HepG2 (cell line): ENCODE results near the gene SAMD14. TPM values are rescaled to one million over a fixed set of nuclear protein-coding genes. Genes with fewer than 3 reads are reported as not detected.

ENCODE experiments used
- ATF2 ChIP-seq: sonication (generic); formaldehyde crosslinking; IDR thresholded peaks from 2 replicates; pipeline ENCODE4 v1.4.0; 2020; ENCODE audit warnings: missing genetic modification reagents
- BRCA1 ChIP-seq: sonication (generic); formaldehyde crosslinking; IDR thresholded peaks from 2 replicates; pipeline ENCODE4 v1.4.0; 2020; ENCODE audit warnings: missing genetic modification reagents
- CBX5 ChIP-seq: sonication (generic); formaldehyde crosslinking; IDR thresholded peaks from 2 replicates; pipeline ENCODE4 v1.4.0; 2020; ENCODE audit warnings: missing genetic modification reagents, borderline replicate concordance
- LCORL ChIP-seq, 2 experiments: fragments of 450-650 bp in 1 of 2; sonication (generic) in 1 of 2; formaldehyde crosslinking in 1 of 2; IDR thresholded peaks; 2 replicates each; pipeline versions ENCODE4 v1.5.0 to v1.6.1; 2017 to 2020; ENCODE audit warnings: antibody characterized with exemption in 1 of 2, missing genetic modification reagents in 1 of 2
- MNT ChIP-seq: fragments of 450-650 bp; IDR thresholded peaks from 2 replicates; pipeline ENCODE4 v1.6.1; 2016
- NBN ChIP-seq: fragments of 450-650 bp; conservative IDR thresholded peaks from 2 replicates; pipeline ENCODE4 v1.6.1; 2017
- NCOR1 ChIP-seq: fragments of 200-600 bp; sonication (generic); IDR thresholded peaks from 2 replicates; pipeline ENCODE4 v1.7.0; 2017; ENCODE audit warnings: antibody characterized with exemption, low read length, borderline replicate concordance
- NFATC3 ChIP-seq: sonication (generic); formaldehyde crosslinking; IDR thresholded peaks from 2 replicates; pipeline ENCODE4 v1.5.1; 2020; ENCODE audit warnings: mild to moderate bottlenecking, missing genetic modification reagents
- NFKBIZ ChIP-seq: IDR thresholded peaks from 2 replicates; pipeline ENCODE4 v1.6.1; 2018; ENCODE audit warnings: missing genetic modification reagents, missing compliant biosample characterization
- PITX1 ChIP-seq: sonication (generic); formaldehyde crosslinking; IDR thresholded peaks from 2 replicates; pipeline ENCODE4 v1.5.1; 2020; ENCODE audit warnings: mild to moderate bottlenecking, missing genetic modification reagents
- POGZ ChIP-seq: sonication (generic); formaldehyde crosslinking; IDR thresholded peaks from 2 replicates; pipeline ENCODE4 v1.4.0; 2020; ENCODE audit warnings: mild to moderate bottlenecking, missing genetic modification reagents
- REPIN1 ChIP-seq: sonication (generic); formaldehyde crosslinking; IDR thresholded peaks from 2 replicates; pipeline ENCODE4 v1.8.0; 2022; ENCODE audit warnings: missing genetic modification reagents, low read depth, mild to moderate bottlenecking, borderline replicate concordance
- RXRA ChIP-seq: sonication (generic); formaldehyde crosslinking; IDR thresholded peaks from 2 replicates; pipeline ENCODE4 v1.5.1; 2020; ENCODE audit warnings: missing genetic modification reagents
- SIX4 ChIP-seq: sonication (generic); formaldehyde crosslinking; IDR thresholded peaks from 2 replicates; pipeline ENCODE4 v1.4.0; 2020; ENCODE audit warnings: missing genetic modification reagents
- SMAD3 ChIP-seq: sonication (generic); formaldehyde crosslinking; IDR thresholded peaks from 2 replicates; pipeline ENCODE4 v1.4.0; 2020; ENCODE audit warnings: missing genetic modification reagents
- THAP7 ChIP-seq: sonication (generic); formaldehyde crosslinking; IDR thresholded peaks from 2 replicates; pipeline ENCODE4 v1.8.1; 2023; ENCODE audit warnings: mild to moderate bottlenecking, missing genetic modification reagents
- TOPORS ChIP-seq: sonication (generic); formaldehyde crosslinking; IDR thresholded peaks from 2 replicates; pipeline ENCODE4 v1.8.0; 2023; ENCODE audit warnings: mild to moderate bottlenecking, missing genetic modification reagents
- ZNF280D ChIP-seq: sonication (generic); formaldehyde crosslinking; IDR thresholded peaks from 2 replicates; pipeline ENCODE4 v1.5.1; 2020; ENCODE audit warnings: mild to moderate bottlenecking, missing genetic modification reagents
- ZNF382 ChIP-seq: sonication (generic); formaldehyde crosslinking; IDR thresholded peaks from 2 replicates; pipeline ENCODE4 v1.5.0; 2020; ENCODE audit warnings: missing genetic modification reagents, mild to moderate bottlenecking, borderline replicate concordance
- ZNF503 ChIP-seq: sonication (generic); formaldehyde crosslinking; IDR thresholded peaks from 2 replicates; pipeline ENCODE4 v1.4.0; 2020; ENCODE audit warnings: missing genetic modification reagents
- ZNF747 ChIP-seq: sonication (generic); formaldehyde crosslinking; IDR thresholded peaks from 2 replicates; pipeline ENCODE4 v1.8.1; 2023; ENCODE audit warnings: missing genetic modification reagents, mild to moderate bottlenecking, borderline replicate concordance
- polyA plus RNA-seq, 8 experiments: library from polyadenylated mRNA; depleted of rRNA in 3 of 8; stranded (reverse) in 7 of 8; unstranded in 1 of 8; fragments of >200 nt; fragmentation: Illumina TruSeq in 4 of 8; extraction: Trizol in 4 of 8; gene quantifications; 2 replicates each; pipeline versions ENCODE4 v1.2.1 to v1.2.3, GENCODE V29; 2011 to 2016; ENCODE audit warnings: low read depth in 4 of 8, missing spikeins in 1 of 8, mixed read lengths in 1 of 8; ENCODE audit not compliant: insufficient read depth in 1 of 8
- total RNA-seq, 5 experiments: library from RNA; depleted of rRNA; stranded (reverse); fragments of >200 nt; fragmentation: Illumina TruSeq; extraction: Trizol; gene quantifications; 2 replicates each; pipeline ENCODE4 v1.2.3, GENCODE V29; 2016; ENCODE audit warnings: low read depth in 1 of 5

SAMD14 gene
- total and polyA plus RNA-seq, 2 of the 13 experiments (the other 11 are each of a cell fraction or from before 2014, with no cell fraction given), result 0.07 to 0.22 TPM

- TF ChIP-seq MNT (no peak), LCORL (IDR thresholded peaks at IDR 0.05) (no peak), LCORL (CRISPR knock-in tag; IDR thresholded peaks at IDR 0.05) (peak; percentile 46; the same call in 1 of the 2 replicates), BRCA1 (CRISPR knock-in tag) (no peak), NFKBIZ (CRISPR knock-in tag) (no peak), ZNF382 (CRISPR knock-in tag) (no peak), REPIN1 (CRISPR knock-in tag) (0 out of 2 replicates have a peak, but pooled peaks have one; percentile 29), THAP7 (CRISPR knock-in tag) (no peak), ZNF747 (CRISPR knock-in tag) (no peak), SIX4 (no peak), PITX1 (CRISPR knock-in tag) (no peak), ZNF280D (CRISPR knock-in tag) (no peak), POGZ (CRISPR knock-in tag) (no peak), ZNF503 (no peak), NCOR1 (no peak), SMAD3 (no peak), NFATC3 (CRISPR knock-in tag) (no peak), TOPORS (CRISPR knock-in tag) (no peak), CBX5 (CRISPR knock-in tag) (no peak), ATF2 (CRISPR knock-in tag) (no peak), NBN (no peak), RXRA (no peak)
These were observed 10.3 kb upstream of the SAMD14 start (continued) for GRCh38 chr17:50139950-50140885.
